ENCODE measurements around the gene NRIP2.

DNA sequence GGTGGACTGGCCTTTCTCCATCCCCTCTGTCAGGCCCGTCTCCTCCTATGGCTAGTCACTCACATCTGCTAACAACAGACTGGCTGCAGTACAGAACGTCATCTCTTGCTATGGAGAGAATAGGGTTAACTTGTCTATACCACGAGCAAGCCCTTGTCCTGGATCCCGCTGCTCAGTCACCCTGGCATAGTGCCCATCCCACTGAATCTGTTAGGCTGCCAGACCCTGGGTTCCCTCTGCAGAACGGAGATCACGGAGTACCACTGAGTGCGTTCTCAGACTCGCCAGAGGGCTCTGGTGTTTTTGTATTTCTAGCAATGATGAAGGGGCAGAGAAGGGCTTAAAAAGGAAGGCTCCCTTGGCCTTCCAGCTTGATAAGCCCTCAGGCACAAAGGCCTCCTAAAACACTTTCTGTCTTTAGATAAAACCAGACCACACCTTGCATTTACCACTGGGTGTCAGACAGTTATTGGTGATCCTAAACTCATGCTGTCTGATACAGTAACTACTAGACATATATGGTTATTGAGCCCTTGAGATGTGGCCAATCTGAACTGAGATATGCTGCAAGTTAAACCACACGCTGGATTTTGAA, 6.3 kb upstream of the NRIP2 start:
- TF ChIP-seq, protein P1, sequence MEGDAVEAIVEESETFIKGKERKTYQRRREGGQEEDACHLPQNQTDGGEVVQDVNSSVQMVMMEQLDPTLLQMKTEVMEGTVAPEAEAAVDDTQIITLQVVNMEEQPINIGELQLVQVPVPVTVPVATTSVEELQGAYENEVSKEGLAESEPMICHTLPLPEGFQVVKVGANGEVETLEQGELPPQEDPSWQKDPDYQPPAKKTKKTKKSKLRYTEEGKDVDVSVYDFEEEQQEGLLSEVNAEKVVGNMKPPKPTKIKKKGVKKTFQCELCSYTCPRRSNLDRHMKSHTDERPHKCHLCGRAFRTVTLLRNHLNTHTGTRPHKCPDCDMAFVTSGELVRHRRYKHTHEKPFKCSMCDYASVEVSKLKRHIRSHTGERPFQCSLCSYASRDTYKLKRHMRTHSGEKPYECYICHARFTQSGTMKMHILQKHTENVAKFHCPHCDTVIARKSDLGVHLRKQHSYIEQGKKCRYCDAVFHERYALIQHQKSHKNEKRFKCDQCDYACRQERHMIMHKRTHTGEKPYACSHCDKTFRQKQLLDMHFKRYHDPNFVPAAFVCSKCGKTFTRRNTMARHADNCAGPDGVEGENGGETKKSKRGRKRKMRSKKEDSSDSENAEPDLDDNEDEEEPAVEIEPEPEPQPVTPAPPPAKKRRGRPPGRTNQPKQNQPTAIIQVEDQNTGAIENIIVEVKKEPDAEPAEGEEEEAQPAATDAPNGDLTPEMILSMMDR (IDR thresholded peaks at IDR 0.05) = no peak
- TF ChIP-seq EP300 (IDR thresholded peaks at IDR 0.05) = no peak

Measured in tibial nerve (tissue), 4 donors.